ENCODE data around the gene LRRC73.

The LRRC73 gene

DNA sequence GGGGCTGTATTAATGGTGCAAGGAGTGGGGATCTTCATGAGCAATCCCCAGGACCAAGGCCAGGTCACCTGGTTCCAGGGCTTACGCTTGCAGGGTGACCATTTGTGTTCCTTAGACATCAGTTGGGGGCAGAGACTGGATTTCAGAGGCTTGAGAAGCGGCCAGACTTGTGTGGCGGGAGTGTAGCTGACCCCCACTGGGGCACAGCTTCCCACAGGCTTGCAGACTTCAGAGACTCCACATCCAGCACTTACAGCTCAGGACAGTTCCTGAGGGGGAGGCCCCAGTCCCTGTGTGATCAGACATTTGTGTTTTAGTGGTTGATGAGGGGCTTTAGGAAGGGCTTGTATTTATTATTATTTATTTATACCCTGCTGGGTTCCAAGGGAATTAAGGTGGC is 17.5 kb downstream of the LRRC73 start:
- no peaks in the 10 kb centered on the region for H3K27me3 ChIP-seq (ENCODE audit: insufficient read depth, low read length)
- no peak overlapping the region for H2AFZ ChIP-seq (ENCODE audit: low read length, unreplicated experiment)
- H3K36me3 ChIP-seq (ENCODE audit: insufficient read depth, low read length), result no peaks in the 10 kb centered on the region
- peaks cover 81% of the 10 kb centered on the region for H3K4me1 ChIP-seq (ENCODE audit: control insufficient read depth, insufficient read depth, low read length, unreplicated experiment)
- no peak overlapping the region for H3K27ac ChIP-seq (ENCODE audit: low read depth, low read length)
- H3K79me2 ChIP-seq (ENCODE audit: control insufficient read depth, insufficient read depth, low read length, unreplicated experiment), result peaks cover 30% of the 10 kb centered on the region
- H3K4me3 ChIP-seq (ENCODE audit: low read depth, low read length), result peak overlapping the region; percentile 16

- no peaks in the 10 kb centered on the region for H3K27me3 ChIP-seq (ENCODE audit: insufficient read depth, low read length)
- no peak overlapping the region for H2AFZ ChIP-seq (ENCODE audit: low read length, unreplicated experiment)
- H3K4me3 ChIP-seq (ENCODE audit: low read depth, low read length), result peak overlapping the region; percentile 16
- H3K4me1 ChIP-seq (ENCODE audit: control insufficient read depth, insufficient read depth, low read length, unreplicated experiment), result peaks cover 77% of the 10 kb centered on the region
- H3K36me3 ChIP-seq (ENCODE audit: insufficient read depth, low read length), result peaks cover 2% of the 10 kb centered on the region; the same call in 1 of the 2 replicates
- peaks cover 30% of the 10 kb centered on the region for H3K79me2 ChIP-seq (ENCODE audit: control insufficient read depth, insufficient read depth, low read length, unreplicated experiment)
- peak overlapping the region; percentile 6; the same call in 1 of the 2 replicates for H3K27ac ChIP-seq (ENCODE audit: low read depth, low read length)
These were observed 18.1 kb downstream of the LRRC73 start for GRCh38 chr6:43491750-43492661.

DNA sequence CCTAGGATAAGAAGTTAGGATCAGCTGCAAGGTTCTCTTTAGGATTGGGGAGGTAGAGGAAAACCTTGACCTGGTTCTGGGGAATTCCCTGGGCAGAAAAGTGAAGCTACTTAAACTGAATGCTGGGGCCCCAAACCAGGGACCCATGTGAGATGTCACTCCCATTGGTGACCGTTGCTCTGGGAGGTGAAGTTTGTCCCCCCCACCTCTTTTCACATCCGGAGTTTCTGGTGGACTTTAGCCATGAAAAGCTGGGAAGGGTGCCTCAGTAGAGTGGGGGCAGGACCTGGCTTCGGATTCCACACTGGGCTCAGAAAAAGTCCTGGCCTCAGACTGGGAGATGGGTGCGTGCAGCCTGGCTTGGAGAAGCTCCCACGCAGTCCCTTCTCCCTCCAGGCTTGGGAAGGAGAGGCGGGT is 19.6 kb downstream of the LRRC73 start:
- peaks cover 34% of the 10 kb centered on the region for H3K79me2 ChIP-seq (ENCODE audit: control insufficient read depth, insufficient read depth, low read length, unreplicated experiment)

GRCh38 chr6:43489277-43490072 is 20.7 kb downstream of the LRRC73 start:
- no peak overlapping the region for H3K4me3 ChIP-seq (ENCODE audit: low read depth, low read length)
- no peak overlapping the region for H3K27ac ChIP-seq (ENCODE audit: low read depth, low read length)
- no peak overlapping the region for H2AFZ ChIP-seq (ENCODE audit: low read length, unreplicated experiment)
- peaks cover 52% of the 10 kb centered on the region for H3K4me1 ChIP-seq (ENCODE audit: control insufficient read depth, insufficient read depth, low read length, unreplicated experiment)
- no peaks in the 10 kb centered on the region for H3K27me3 ChIP-seq (ENCODE audit: insufficient read depth, low read length)
- H3K79me2 ChIP-seq (ENCODE audit: control insufficient read depth, insufficient read depth, low read length, unreplicated experiment), result peaks cover 34% of the 10 kb centered on the region
- peaks cover 5% of the 10 kb centered on the region; the same call in 1 of the 2 replicates for H3K36me3 ChIP-seq (ENCODE audit: insufficient read depth, low read length)

More for the DNA sequence above, 19.6 kb downstream of the LRRC73 start:
- Histone ChIP-seq H3K27ac (ENCODE audit: low read depth, low read length) (no peak overlapping the region), H2AFZ (ENCODE audit: low read length, unreplicated experiment) (no peak overlapping the region), H3K27me3 (ENCODE audit: insufficient read depth, low read length) (no peaks in the 10 kb centered on the region), H3K4me1 (ENCODE audit: control insufficient read depth, insufficient read depth, low read length, unreplicated experiment) (peaks cover 62% of the 10 kb centered on the region), H3K36me3 (ENCODE audit: insufficient read depth, low read length) (peaks cover 5% of the 10 kb centered on the region; the same call in 1 of the 2 replicates), H3K4me3 (ENCODE audit: low read depth, low read length) (no peak overlapping the region)

GRCh38 chr6:43488667-43489276 is 21.4 kb downstream of the LRRC73 start:
- Histone ChIP-seq H2AFZ (ENCODE audit: low read length, unreplicated experiment) (no peak overlapping the region), H3K79me2 (ENCODE audit: control insufficient read depth, insufficient read depth, low read length, unreplicated experiment) (peaks cover 31% of the 10 kb centered on the region), H3K27ac (ENCODE audit: low read depth, low read length) (no peak overlapping the region), H3K36me3 (ENCODE audit: insufficient read depth, low read length) (peaks cover 5% of the 10 kb centered on the region; the same call in 1 of the 2 replicates), H3K27me3 (ENCODE audit: insufficient read depth, low read length) (no peaks in the 10 kb centered on the region), H3K4me1 (ENCODE audit: control insufficient read depth, insufficient read depth, low read length, unreplicated experiment) (peaks cover 45% of the 10 kb centered on the region), H3K4me3 (ENCODE audit: low read depth, low read length) (no peak overlapping the region)

DNA sequence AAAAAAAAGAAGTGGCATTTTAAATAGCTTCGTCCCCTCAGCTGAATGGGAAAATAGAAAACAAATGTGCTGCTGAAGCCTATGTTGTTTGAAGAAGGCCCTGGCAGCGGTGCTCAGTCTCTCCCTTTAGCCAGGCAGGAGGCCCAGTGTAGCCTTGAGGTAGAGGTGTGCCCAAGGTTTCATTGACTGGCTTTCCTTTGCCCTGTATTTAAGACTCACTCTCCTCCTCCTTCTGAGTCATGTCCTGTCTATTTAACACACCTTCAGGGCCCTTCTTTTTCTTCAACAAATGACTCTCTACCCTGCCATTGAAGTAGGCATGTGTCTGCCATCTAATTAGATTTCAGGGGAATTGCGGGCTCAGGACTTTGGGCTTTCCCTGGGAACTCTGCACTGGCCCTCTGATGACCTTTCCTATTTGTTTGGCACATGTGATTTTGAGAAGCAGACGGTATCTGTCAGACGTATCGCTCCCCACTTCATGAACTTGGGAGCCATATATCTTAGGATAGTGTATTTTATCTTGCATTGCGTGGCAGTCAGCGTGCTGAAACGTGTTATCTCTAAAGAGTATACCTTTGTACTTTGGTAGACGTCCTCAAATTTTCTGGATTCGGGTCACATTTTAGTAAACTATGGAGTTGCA is 28.4 kb downstream of the LRRC73 start:
- H2AFZ ChIP-seq (ENCODE audit: low read length, unreplicated experiment), result no peak overlapping the region

GRCh38 chr6:43481075-43481474 is 29.1 kb downstream of the LRRC73 start:
- Histone ChIP-seq H3K36me3 (ENCODE audit: insufficient read depth, low read length) (no peaks in the 10 kb centered on the region), H3K4me3 (ENCODE audit: low read depth, low read length) (no peak overlapping the region), H3K27ac (ENCODE audit: low read depth, low read length) (no peak overlapping the region), H2AFZ (ENCODE audit: low read length, unreplicated experiment) (no peak overlapping the region), H3K4me1 (ENCODE audit: control insufficient read depth, insufficient read depth, low read length, unreplicated experiment) (peaks cover 10% of the 10 kb centered on the region), H3K27me3 (ENCODE audit: insufficient read depth, low read length) (no peaks in the 10 kb centered on the region), H3K79me2 (ENCODE audit: control insufficient read depth, insufficient read depth, low read length, unreplicated experiment) (peaks cover 47% of the 10 kb centered on the region)

More for the DNA sequence above, 28.4 kb downstream of the LRRC73 start:
- 0 out of 2 replicates have a peak, but pooled peaks cover under 1% of the 10 kb centered on the region for H3K36me3 ChIP-seq (ENCODE audit: insufficient read depth, low read length)
- no peak overlapping the region for H3K4me3 ChIP-seq (ENCODE audit: low read depth, low read length)
- H3K27me3 ChIP-seq (ENCODE audit: insufficient read depth, low read length), result no peaks in the 10 kb centered on the region
- H3K27ac ChIP-seq (ENCODE audit: low read depth, low read length), result no peak overlapping the region
- peaks cover 48% of the 10 kb centered on the region for H3K79me2 ChIP-seq (ENCODE audit: control insufficient read depth, insufficient read depth, low read length, unreplicated experiment)
- peaks cover 10% of the 10 kb centered on the region for H3K4me1 ChIP-seq (ENCODE audit: control insufficient read depth, insufficient read depth, low read length, unreplicated experiment)

DNA sequence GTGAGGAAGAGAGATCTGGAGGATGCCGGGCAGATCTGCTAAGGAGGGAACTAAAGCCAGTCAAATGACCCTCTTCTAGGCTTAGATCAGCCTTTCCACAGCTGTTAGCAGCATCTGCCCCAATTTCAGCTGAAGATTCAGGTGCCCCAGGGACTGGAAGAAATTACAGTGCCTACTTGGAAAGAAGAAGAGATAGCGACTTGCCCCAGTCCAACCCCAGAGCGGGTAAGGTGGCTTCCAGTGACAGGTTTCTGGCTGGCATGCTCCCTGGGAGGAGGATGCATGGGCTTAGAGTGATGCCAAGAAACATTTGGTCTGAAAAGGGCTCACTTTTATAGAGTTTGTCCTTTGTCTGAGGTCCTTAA is 32.2 kb downstream of the LRRC73 start:
- Histone ChIP-seq H3K4me3 (ENCODE audit: low read depth, low read length) (peak overlapping the region; percentile 87), H3K27ac (ENCODE audit: low read depth, low read length) (peak overlapping the region; percentile 43; the same call in 1 of the 2 replicates), H3K36me3 (ENCODE audit: insufficient read depth, low read length) (no peaks in the 10 kb centered on the region), H3K27me3 (ENCODE audit: insufficient read depth, low read length) (no peaks in the 10 kb centered on the region), H3K79me2 (ENCODE audit: control insufficient read depth, insufficient read depth, low read length, unreplicated experiment) (peaks cover 40% of the 10 kb centered on the region), H3K4me1 (ENCODE audit: control insufficient read depth, insufficient read depth, low read length, unreplicated experiment) (peaks cover 10% of the 10 kb centered on the region), H2AFZ (ENCODE audit: low read length, unreplicated experiment) (peak overlapping the region; percentile 85)

- peaks cover 37% of the 10 kb centered on the region for H3K79me2 ChIP-seq (ENCODE audit: control insufficient read depth, insufficient read depth, low read length, unreplicated experiment)
- H3K27ac ChIP-seq (ENCODE audit: low read depth, low read length), result peak within 1 kb of the TSS; percentile 43; the same call in 1 of the 2 replicates
- peaks cover 10% of the 10 kb centered on the region for H3K4me1 ChIP-seq (ENCODE audit: control insufficient read depth, insufficient read depth, low read length, unreplicated experiment)
- no peaks in the 10 kb centered on the region for H3K36me3 ChIP-seq (ENCODE audit: insufficient read depth, low read length)
- peak within 1 kb of the TSS; percentile 87 for H3K4me3 ChIP-seq (ENCODE audit: low read depth, low read length)
- no peaks in the 10 kb centered on the region for H3K27me3 ChIP-seq (ENCODE audit: insufficient read depth, low read length)
- H2AFZ ChIP-seq (ENCODE audit: low read length, unreplicated experiment), result peak within 1 kb of the TSS; percentile 93
These were observed 32.7 kb downstream of the LRRC73 start, which contains the start of gene TJAP1 for GRCh38 chr6:43477235-43478007. Gene TJAP1 (plus strand): TSS chr6:43477570. CDS start chr6:43499002, 21,432 bp downstream.
